ENCODE results near the gene NUDT22.

Gene NUDT22

DNA sequence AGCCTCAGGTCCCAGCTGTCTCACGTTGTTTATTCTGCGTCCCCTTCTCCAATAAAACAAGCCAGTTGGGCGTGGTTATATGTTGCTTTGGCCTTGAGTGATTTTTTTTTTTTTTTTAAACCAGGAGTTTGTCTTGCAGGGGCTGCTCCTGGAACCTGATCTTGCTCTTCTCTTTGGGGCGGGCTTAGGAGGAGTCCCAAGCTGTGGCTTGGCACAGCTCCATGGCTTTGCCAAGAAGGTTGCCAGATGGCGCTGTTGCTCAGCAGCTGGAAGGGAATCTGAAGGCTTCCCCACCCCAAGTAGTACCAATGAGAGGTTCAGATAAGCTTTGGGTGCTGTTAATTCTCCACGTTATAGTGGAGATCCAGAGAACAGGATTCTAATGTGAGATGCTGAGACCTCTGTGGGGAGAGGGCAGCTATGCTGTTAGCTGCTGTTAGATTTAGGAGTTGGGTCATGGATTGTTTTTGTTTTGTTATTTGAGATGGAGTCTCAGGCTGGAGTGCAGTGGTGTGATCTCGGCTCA lies 21.5 kb upstream of the NUDT22 start:
- peak; percentile 73 for DNase-seq (ENCODE audit: insufficient read length, low spot score)
- TF ChIP-seq POLR2AphosphoS5 (IDR thresholded peaks at IDR 0.05; ENCODE audit: low read depth, low read length) (0 out of 2 replicates have a peak, but pooled peaks have one; percentile 36), PAX5 (IDR thresholded peaks at IDR 0.05; ENCODE audit: insufficient read depth, low read length, severe bottlenecking) (no peak), SPI1 (IDR thresholded peaks at IDR 0.05; ENCODE audit: low read depth, low read length) (no peak), POU2F2 (IDR thresholded peaks at IDR 0.05; ENCODE audit: low read depth, low read length) (no peak), POLR2A (IDR thresholded peaks at IDR 0.05; ENCODE audit: low read depth, low read length) (0 out of 2 replicates have a peak, but pooled peaks have one; percentile 30)
- peak; percentile 71 for FAIRE-seq

DNA sequence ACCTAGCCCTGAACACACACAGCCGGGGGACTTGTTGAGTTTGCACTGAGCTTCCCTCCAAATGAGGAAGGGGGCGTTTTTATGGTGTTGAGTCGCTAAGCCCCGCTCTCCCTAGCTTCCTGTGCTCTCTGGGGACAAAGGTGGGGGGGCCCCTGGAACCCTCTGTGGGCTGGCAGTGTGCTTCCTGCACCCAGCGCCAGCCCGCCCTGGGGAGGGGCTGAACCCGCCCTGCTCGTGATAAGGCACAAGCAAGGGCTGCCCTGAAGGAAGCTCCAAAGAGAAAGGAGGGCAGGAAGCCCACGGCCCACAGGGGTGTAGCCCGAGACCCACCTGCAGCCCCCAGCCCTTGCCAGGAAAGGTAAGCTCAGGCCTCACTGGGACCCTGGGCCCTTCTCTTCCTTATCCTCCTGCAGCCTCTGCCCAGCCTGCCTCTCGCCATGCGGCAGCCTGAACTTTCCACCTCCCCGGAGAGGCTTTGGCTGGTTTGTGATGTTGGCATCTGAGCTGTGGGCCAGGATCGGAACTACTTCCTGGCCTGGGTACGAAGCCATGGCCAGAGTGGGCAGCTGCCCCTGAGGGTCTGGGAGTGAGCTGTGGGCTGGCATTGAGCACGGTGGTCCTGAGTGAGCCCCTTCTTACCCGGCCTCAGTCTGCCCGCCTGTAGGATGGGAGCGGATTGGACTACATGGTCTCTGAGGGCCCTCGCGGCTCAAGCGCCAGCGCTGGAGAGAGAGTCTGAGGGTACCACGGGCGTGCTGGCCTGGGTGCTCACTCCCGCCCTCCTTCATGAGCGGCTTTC lies 19.4 kb upstream of the NUDT22 start, which contains the start of gene FERMT3:
FERMT3 (plus strand) TSS at position 265 of the 799 bp plus-strand sequence. CDS start 644 bp downstream, outside the sequence.
- DNase-seq (ENCODE audit: insufficient read length, low spot score) (peak; percentile 61), FAIRE-seq (peak; percentile 81)
- TF ChIP-seq POLR2A (IDR thresholded peaks at IDR 0.05; ENCODE audit: low read depth, low read length) (peak; percentile 60), POLR2AphosphoS5 (IDR thresholded peaks at IDR 0.05; ENCODE audit: low read depth, low read length) (peak; percentile 38; the same call in 1 of the 2 replicates), SPI1 (IDR thresholded peaks at IDR 0.05; ENCODE audit: low read depth, low read length) (peak; percentile 51), POU2F2 (IDR thresholded peaks at IDR 0.05; ENCODE audit: low read depth, low read length) (no peak)

DNA sequence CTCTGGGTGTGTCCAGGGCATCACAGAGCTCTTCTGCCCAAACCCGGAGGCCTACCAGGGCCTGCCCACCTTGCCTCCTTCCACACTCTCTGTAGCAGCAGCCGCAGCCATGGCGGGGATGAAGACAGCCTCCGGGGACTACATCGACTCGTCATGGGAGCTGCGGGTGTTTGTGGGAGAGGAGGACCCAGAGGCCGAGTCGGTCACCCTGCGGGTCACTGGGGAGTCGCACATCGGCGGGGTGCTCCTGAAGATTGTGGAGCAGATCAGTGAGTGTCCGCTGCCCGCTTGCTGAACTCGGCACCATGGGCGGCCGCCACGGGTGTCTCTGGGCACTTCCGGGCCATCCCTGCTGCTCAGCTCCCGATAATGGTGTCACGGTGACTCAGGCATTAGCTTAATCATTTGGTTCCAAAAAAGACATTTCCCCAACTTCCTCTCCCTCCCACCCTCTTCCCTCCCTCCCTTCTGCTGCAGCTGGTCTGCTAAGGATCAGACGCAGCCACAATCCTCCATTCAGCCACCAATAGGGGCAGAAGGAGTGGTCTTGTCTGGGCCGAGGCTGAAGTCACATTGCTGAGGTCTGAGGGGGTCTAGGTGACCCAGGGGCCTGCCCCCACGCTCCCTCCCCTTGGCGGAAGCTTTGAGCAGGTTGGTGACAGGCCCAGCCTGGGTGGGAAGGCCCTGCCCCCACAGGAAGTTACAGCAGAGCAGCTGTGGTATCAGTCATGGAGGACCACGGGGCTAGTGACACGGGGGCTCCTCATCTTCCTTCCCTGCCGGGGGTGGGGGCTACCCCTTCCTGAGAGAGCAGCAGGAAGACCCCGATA lies 18.6 kb upstream of the NUDT22 start:
- no peak for TF ChIP-seq PAX5 (IDR thresholded peaks at IDR 0.05; ENCODE audit: insufficient read depth, low read length, severe bottlenecking)
- peak; percentile 87; the same call in 1 of the 2 replicates for TF ChIP-seq TAF1 (IDR thresholded peaks at IDR 0.05; ENCODE audit: low read depth, low read length)
- TF ChIP-seq POLR2A (IDR thresholded peaks at IDR 0.05; ENCODE audit: low read depth, low read length) = no peak; the same call in 1 of the 2 replicates
- TF ChIP-seq SPI1 (IDR thresholded peaks at IDR 0.05; ENCODE audit: low read depth, low read length) = 0 out of 2 replicates have a peak, but pooled peaks have one; percentile 29
- peak; percentile 85 for TF ChIP-seq POLR2AphosphoS5 (IDR thresholded peaks at IDR 0.05; ENCODE audit: low read depth, low read length)
- peak; percentile 97 for DNase-seq (ENCODE audit: insufficient read length, low spot score)
- peak; percentile 98 for FAIRE-seq

DNA sequence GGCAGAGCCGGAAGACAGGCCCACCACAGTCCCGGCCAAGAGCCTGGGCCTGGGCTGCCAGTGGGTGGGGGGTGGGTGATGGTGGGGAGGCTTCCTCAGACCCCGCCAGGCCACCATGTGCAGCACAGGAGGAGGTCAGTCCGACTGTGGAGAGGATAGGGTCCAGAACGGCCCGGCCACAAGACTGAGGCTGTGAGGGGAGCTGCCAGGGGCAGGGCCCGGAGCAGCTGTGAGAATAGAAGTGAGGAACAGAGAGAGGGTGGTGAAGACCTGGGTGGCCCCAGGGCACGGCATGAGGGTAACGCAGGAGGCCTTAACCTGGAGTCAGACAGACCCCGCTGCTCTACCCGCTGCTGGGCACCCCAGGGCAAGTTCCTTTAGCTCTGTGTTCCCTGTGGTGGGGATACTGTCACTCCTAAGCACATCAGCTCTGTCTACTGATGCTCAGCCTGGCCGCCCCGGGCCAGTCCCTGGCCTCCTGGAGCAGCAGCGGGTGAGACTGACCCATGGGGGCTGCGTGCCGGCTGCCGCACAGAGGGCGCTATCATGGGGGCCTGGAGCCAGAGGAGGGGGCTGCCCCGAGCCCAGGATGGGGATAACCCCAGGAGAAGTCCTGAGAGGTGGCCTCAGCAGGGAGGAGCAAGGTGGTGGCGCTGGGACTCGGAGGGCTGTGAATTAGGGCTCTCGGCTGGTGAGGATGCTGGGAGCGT lies 17.8 kb upstream of the NUDT22 start:
- DNase-seq (ENCODE audit: insufficient read length, low spot score) (no peak), FAIRE-seq (no peak)
- no peak for TF ChIP-seq POLR2AphosphoS5 (IDR thresholded peaks at IDR 0.05; ENCODE audit: low read depth, low read length)
- no peak for TF ChIP-seq TAF1 (IDR thresholded peaks at IDR 0.05; ENCODE audit: low read depth, low read length)
- TF ChIP-seq POLR2A (IDR thresholded peaks at IDR 0.05; ENCODE audit: low read depth, low read length) = no peak
- TF ChIP-seq POU2F2 (IDR thresholded peaks at IDR 0.05; ENCODE audit: low read depth, low read length) = no peak
- TF ChIP-seq SPI1 (IDR thresholded peaks at IDR 0.05; ENCODE audit: low read depth, low read length) = no peak
- no peak for TF ChIP-seq PAX5 (IDR thresholded peaks at IDR 0.05; ENCODE audit: insufficient read depth, low read length, severe bottlenecking)

DNA sequence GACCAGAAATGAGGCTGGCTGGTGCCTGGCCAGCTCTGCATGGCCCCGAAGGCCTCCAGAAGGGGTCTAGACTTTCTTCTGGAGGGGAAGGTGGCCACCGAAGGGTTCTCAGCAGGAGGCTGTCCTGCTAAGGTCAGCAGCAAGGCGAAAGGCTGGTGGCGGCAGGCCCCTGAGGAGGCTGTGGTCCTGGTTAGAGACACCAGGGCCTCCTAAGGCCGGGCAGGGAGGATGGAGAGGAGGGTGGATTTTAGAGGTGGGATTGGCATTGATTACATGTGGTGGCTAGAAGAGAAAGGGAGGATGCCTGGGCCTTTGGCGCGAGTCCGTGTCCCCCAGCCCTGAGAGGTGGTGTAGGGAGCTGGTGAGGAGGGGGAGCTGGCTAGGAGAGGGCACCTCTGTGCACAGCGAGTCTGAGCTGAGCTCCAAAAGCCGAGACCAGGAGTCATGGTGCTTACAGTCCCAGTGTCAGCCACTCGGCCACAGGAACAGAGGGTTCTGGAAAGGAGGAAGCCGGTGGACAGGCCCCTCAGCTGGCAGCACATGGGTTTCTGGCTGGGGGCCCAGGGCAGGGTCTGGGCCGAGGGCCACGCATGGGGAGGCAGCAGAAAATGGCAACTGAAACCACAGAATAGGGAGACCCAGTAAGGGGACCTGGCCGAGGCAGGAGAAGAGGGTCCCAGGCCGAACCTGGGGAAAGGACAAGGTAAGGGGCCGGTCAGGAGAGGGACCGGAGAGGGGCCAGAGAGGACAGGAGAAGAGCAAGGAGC lies 17.1 kb upstream of the NUDT22 start:
- no peak for FAIRE-seq
- TF ChIP-seq PAX5 (IDR thresholded peaks at IDR 0.05; ENCODE audit: insufficient read depth, low read length, severe bottlenecking) (no peak), TAF1 (IDR thresholded peaks at IDR 0.05; ENCODE audit: low read depth, low read length) (no peak), SPI1 (IDR thresholded peaks at IDR 0.05; ENCODE audit: low read depth, low read length) (no peak), POLR2A (IDR thresholded peaks at IDR 0.05; ENCODE audit: low read depth, low read length) (no peak), POU2F2 (IDR thresholded peaks at IDR 0.05; ENCODE audit: low read depth, low read length) (no peak), POLR2AphosphoS5 (IDR thresholded peaks at IDR 0.05; ENCODE audit: low read depth, low read length) (no peak)
- DNase-seq (ENCODE audit: insufficient read length, low spot score) = no peak

DNA sequence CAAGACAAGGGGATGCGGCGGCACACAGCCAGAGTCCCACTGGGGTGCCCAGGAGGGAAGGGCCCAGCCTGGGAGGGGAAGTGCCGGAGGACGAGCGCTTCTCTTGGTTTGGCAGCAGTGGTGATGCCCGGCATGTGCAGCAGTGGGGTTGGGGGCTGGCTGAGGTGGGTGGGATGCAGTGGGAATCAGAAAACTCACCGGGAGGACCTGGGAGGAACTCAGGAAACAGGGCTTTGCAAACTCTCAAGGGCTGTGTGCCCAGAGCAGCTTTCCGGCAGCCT lies 16.6 kb upstream of the NUDT22 start:
- DNase-seq (ENCODE audit: insufficient read length, low spot score) = no peak
- TF ChIP-seq PAX5 (IDR thresholded peaks at IDR 0.05; ENCODE audit: insufficient read depth, low read length, severe bottlenecking) = no peak
- no peak for TF ChIP-seq POLR2AphosphoS5 (IDR thresholded peaks at IDR 0.05; ENCODE audit: low read depth, low read length)
- no peak for TF ChIP-seq POU2F2 (IDR thresholded peaks at IDR 0.05; ENCODE audit: low read depth, low read length)
- TF ChIP-seq SPI1 (IDR thresholded peaks at IDR 0.05; ENCODE audit: low read depth, low read length) = no peak
- TF ChIP-seq TAF1 (IDR thresholded peaks at IDR 0.05; ENCODE audit: low read depth, low read length) = no peak
- no peak for TF ChIP-seq POLR2A (IDR thresholded peaks at IDR 0.05; ENCODE audit: low read depth, low read length)
- no peak for FAIRE-seq

DNA sequence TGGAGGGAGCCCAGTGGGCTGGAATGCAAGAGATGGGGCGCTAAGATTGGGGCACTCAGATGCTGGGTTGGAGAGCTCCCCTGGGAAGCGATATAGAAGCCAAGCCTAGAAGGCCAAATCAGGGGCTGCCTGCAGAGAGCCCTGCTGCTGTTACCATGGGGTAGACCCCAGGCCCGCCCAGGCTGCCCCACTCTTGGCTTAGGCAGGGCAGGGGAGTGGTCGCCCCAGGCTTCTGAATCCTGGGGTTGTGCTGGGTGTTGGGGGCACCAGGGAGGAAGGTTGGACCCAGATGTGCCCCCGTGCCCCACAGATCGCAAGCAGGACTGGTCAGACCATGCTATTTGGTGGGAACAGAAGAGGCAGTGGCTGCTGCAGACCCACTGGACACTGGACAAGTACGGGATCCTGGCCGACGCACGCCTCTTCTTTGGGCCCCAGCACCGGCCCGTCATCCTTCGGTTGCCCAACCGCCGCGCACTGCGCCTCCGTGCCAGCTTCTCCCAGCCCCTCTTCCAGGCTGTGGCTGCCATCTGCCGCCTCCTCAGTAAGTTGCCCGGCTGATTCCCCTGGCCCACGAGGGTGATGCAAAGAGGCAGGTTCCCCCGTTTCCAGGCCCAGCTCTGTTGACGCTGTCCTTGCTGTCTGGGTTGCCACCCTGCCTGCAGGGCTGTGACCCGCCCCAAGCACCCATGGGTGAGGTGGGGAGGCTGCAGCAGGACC lies 15.6 kb upstream of the NUDT22 start:
- no peak for DNase-seq (ENCODE audit: insufficient read length, low spot score)
- FAIRE-seq = no peak
- TF ChIP-seq POLR2A (IDR thresholded peaks at IDR 0.05; ENCODE audit: low read depth, low read length) = no peak
- TF ChIP-seq TAF1 (IDR thresholded peaks at IDR 0.05; ENCODE audit: low read depth, low read length) = no peak
- no peak for TF ChIP-seq PAX5 (IDR thresholded peaks at IDR 0.05; ENCODE audit: insufficient read depth, low read length, severe bottlenecking)
- no peak for TF ChIP-seq SPI1 (IDR thresholded peaks at IDR 0.05; ENCODE audit: low read depth, low read length)
- no peak for TF ChIP-seq POLR2AphosphoS5 (IDR thresholded peaks at IDR 0.05; ENCODE audit: low read depth, low read length)
- no peak for TF ChIP-seq POU2F2 (IDR thresholded peaks at IDR 0.05; ENCODE audit: low read depth, low read length)
